IPS-20b (cell line): ENCODE data around the gene ZNF106.

Experiments
- H3K27ac ChIP-seq: one replicate; pipeline ENCODE4 v1.5.1; 2013; ENCODE audit warnings: low read length
- H3K27me3 ChIP-seq: 2 replicates; pipeline ENCODE4 v1.6.1; 2013; ENCODE audit warnings: mild to moderate bottlenecking, low read length, inconsistent platforms; ENCODE audit not compliant: insufficient read depth
- H3K36me3 ChIP-seq: 2 replicates; pipeline ENCODE4 v1.6.1; 2013; ENCODE audit warnings: low read depth, mild to moderate bottlenecking, inconsistent platforms, low read length, moderate library complexity; ENCODE audit not compliant: insufficient read depth
- H3K4me1 ChIP-seq: 2 replicates; pipeline ENCODE4 v1.6.1; 2013; ENCODE audit warnings: mild to moderate bottlenecking, control low read depth, inconsistent platforms, low read length, moderate library complexity; ENCODE audit not compliant: insufficient read depth
- H3K4me3 ChIP-seq: 2 replicates; pipeline ENCODE4 v1.5.1; 2013; ENCODE audit warnings: mild to moderate bottlenecking, low read length, inconsistent platforms
- H3K9ac ChIP-seq: 2 replicates; pipeline ENCODE4 v1.6.1; 2013; ENCODE audit warnings: low read depth, mild to moderate bottlenecking, inconsistent platforms, low read length, moderate library complexity
- H3K9me3 ChIP-seq: 2 replicates; pipeline ENCODE4 v1.6.1; 2013; ENCODE audit warnings: mild to moderate bottlenecking, low read depth, low read length, inconsistent platforms; ENCODE audit not compliant: insufficient read depth

The ZNF106 gene

DNA sequence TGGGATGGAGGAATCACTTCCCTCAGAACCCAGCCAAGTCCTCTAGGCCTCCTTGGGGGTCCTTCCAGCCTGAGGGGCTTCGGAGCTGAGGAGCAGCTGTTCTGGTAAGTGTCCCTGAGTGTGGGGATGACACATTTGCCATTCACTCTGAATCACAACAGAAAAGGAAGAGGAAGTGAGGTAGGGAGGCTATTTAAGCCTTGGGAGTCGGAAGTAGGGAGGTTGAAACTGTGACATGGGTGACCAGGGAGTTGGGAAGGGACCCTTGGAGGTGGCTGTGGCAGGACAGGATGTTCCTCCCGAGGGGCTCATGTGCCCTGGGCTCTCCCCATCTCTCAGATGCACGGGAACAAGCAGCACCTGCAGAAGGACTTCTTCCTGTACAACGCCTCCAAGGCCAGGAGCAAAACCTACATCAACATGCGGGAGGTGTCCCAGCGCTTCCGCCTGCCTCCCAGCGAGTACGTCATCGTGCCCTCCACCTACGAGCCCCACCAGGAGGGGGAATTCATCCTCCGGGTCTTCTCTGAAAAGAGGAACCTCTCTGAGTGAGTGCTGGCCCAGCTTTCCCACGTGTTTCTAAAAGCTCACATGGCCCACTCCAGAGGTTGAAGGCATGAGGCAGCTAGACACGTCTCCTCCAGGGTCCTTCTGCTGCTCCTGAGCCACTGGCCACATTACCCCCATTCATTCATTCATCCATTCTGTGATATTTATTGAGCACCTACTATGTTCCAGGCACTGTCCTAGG is 88.3 kb downstream of the ZNF106 start:
- H3K36me3 ChIP-seq, result no peaks in the 10 kb centered on the region
- H3K4me3 ChIP-seq, result no peak overlapping the region
- H3K27ac ChIP-seq, result no peak overlapping the region
- no peaks in the 10 kb centered on the region for H3K27me3 ChIP-seq
- no peak overlapping the region for H3K9ac ChIP-seq
- H3K9me3 ChIP-seq, result no peaks in the 10 kb centered on the region
- H3K4me1 ChIP-seq, result no peaks in the 10 kb centered on the region

DNA sequence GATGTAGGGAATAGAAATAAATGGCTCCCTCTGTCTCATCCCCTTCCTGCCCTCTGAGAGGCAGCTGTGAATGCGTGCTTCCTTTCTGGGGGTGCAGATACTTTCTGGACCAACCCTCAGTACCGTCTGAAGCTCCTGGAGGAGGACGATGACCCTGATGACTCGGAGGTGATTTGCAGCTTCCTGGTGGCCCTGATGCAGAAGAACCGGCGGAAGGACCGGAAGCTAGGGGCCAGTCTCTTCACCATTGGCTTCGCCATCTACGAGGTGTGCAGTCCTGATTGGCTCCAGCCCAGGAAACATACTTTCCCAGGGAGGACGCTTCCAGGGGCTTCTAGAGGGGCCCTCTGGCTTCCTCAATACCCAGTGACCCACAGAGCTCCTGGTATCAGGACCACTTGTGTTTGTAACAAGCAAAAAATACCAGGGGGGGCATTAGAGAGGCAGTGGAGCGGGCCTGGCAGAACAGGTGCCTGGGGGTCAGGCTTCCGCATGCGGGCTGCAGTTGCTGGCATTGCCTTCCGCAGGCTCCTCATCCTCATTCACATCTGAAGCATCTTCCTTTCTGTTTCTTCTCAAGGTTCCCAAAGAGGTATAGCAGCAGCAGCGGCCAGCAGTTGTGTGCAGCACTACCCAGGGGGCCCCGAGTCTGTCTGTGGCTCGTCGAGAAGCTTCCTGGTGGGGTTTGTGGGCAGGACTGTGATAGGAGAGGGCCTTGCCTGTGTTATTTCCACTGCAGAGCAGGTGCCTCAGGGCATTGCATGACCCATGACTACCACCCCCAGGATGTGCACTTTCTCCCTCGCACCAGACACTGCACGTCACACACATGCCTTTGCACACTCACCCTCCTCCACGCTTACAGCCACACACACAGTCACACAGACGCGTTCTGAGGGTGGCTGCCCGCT is 89.1 kb downstream of the ZNF106 start:
- no peaks in the 10 kb centered on the region for H3K4me1 ChIP-seq
- no peaks in the 10 kb centered on the region for H3K27me3 ChIP-seq
- H3K9ac ChIP-seq, result no peak overlapping the region
- no peaks in the 10 kb centered on the region for H3K9me3 ChIP-seq
- no peak overlapping the region for H3K4me3 ChIP-seq
- H3K27ac ChIP-seq, result no peak overlapping the region
- no peaks in the 10 kb centered on the region for H3K36me3 ChIP-seq

DNA sequence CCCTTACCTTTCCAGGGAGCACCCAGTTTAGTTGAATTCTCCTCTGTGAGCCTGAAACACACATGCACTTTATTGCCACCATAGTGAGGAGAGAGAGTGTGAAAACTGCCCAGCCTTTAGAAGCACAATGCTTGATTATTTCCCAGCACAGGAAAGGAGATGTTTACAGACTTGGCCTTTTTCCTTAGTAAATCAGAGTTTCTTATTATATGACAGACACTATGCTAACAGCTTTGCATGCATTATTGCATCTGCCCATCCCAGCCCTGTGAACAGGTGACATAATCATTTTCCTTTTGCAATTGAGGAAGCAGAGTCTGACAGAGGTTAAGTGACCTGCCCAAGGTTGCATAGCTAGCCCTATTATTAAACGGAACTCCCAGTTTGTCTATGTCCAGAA is 95.1 kb downstream of the ZNF106 start:
- no peak overlapping the region for H3K9ac ChIP-seq
- no peaks in the 10 kb centered on the region for H3K36me3 ChIP-seq
- H3K27ac ChIP-seq, result no peak overlapping the region
- H3K4me3 ChIP-seq, result no peak overlapping the region
- H3K27me3 ChIP-seq, result no peaks in the 10 kb centered on the region
- H3K4me1 ChIP-seq, result no peaks in the 10 kb centered on the region
- H3K9me3 ChIP-seq, result no peaks in the 10 kb centered on the region

DNA sequence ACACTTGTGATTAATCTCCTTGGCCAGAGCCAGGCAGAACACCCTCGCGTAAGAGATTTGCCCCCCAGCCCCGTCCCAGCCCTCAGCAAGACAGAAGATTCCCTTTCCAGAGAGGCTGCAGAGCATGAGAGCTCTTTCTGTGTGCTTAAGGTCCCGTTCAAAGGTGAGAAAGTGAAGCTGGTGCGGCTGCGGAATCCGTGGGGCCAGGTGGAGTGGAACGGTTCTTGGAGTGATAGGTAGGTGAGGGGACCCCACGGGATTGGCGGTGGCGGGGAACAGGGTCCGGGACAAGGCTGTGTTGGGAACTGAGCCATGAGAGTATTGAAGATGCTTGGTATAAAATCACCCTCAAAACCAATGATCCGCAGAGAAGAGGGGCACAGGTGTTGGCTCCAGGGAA is 96.8 kb downstream of the ZNF106 start:
- Histone ChIP-seq H3K4me1 (no peaks in the 10 kb centered on the region), H3K27ac (no peak overlapping the region), H3K4me3 (no peak overlapping the region), H3K9me3 (no peaks in the 10 kb centered on the region), H3K36me3 (no peaks in the 10 kb centered on the region), H3K27me3 (no peaks in the 10 kb centered on the region), H3K9ac (no peak overlapping the region)

DNA sequence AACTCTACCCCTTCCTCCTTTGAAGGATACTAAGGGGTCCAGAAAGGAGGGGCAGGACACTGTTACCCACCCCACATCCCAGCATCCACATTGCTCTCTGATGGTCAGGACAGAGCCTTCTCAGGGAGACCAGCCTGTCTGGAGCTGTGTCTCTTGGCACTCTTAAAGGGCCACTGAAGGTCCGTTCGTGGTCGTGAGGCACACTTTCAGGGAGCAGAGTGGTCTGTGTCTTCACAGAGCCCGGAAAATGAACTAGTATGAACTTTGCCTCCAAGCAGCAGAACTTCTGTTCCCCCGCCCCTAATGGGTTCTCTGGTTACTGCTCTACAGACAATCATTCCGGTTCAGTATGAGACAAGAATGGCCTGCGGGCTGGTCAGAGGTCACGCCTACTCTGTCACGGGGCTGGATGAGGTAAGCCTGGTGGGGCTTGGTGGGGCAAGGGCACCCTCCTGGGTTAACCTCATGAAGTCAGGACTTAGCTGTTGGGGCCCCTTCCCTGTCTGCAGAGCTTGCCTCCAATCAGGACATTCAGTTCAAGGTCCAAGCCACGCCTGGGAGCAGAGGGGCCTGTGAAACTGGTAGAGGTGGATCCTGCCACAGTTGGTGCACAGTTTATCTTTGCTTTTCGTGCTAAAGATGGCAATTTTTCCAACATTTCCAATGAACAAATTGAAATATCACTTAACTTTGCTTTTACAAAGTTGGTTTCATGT is 98.5 kb downstream of the ZNF106 start:
- Histone ChIP-seq H3K36me3 (no peaks in the 10 kb centered on the region), H3K4me1 (no peaks in the 10 kb centered on the region), H3K27me3 (no peaks in the 10 kb centered on the region), H3K9me3 (no peaks in the 10 kb centered on the region), H3K9ac (no peak overlapping the region), H3K4me3 (no peak overlapping the region), H3K27ac (no peak overlapping the region)

DNA sequence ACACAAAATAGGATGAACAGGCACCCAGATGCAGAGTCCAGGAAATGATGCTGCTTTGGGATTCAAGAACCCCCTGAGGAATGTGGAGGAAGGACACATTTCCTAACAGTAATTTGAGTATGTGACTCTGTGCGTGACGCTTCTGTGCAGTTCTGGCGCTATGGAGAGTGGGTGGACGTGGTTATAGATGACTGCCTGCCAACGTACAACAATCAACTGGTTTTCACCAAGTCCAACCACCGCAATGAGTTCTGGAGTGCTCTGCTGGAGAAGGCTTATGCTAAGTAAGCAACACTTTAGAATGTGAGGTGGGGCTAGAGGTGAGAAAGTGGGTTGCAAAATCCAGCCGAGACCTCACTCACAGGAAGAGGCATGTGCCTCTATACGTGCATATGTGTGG is 103.3 kb downstream of the ZNF106 start:
- Histone ChIP-seq H3K27me3 (peaks cover 9% of the 10 kb centered on the region; the same call in 1 of the 2 replicates), H3K27ac (no peak overlapping the region), H3K9me3 (no peaks in the 10 kb centered on the region), H3K4me1 (peaks cover 11% of the 10 kb centered on the region; the same call in 1 of the 2 replicates), H3K9ac (no peak overlapping the region), H3K4me3 (no peak overlapping the region), H3K36me3 (no peaks in the 10 kb centered on the region)

DNA sequence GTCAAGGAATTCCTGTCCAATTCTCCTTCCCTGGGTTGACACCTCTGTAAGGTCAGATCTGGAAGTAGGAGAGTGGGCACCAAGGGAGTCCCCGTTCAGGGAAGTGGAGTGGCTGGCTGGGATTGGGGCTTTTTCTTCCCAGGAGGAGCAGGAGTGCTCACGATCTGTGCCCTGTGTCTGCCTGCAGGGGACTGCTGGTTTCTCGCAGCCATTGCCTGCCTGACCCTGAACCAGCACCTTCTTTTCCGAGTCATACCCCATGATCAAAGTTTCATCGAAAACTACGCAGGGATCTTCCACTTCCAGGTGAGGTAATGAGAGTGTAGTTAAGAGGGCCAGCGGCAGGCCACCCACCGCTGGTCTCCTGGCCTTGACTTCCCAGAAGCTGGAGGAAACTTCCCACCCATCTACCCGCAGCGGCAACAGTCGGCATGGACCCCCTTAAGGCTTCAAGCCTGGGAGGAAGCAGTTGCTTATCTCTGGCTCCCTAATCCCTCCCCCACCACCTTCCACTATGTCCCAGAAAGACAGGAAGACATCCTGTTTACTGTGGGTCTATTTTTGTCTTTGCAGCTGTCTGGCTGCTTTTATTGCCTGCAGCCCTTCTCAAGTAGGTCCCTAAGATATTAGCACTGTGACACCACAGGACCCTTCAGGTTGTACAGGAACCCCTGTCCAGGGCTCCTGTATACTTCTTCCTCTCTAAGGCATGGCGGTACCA is 104.8 kb downstream of the ZNF106 start:
- Histone ChIP-seq H3K9ac (no peak overlapping the region), H3K27ac (no peak overlapping the region)

DNA sequence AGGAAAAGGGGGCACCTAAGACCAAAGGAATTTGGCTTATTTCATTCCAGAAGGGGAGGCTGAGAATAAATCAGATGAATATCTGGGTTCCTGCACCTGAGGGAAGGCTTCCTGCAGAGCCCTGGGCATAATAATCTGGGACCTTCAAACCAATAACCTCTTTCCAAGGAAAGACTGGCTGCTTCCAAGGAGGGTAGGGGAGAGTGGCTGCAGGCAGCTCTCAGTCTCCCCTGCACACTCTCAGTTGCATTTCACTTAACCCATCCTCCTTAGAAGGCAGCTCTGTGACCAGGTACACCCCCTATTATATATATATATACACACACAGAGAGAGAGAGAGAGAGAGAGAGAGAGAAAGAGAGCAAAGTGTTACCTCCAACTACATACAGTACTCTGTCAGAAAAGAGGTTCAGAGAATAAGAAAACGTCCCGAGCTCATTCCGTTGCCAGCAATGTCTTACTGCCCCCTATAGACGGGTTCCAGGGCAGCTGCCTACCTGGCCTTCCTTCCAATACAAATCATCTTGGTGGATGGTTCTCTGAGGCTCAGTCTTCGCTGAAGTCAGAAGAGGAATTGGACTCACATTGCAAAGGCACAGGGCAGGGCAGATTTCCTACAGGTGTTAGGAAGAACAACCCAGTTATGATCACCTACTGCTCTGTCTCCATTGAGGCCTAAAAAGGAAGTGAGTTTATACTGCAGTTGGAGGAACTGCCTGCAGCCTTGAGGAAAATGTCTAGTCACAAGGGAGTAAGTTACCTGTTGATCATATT is 105.5 kb downstream of the ZNF106 start:
- peaks cover 11% of the 10 kb centered on the region; the same call in 1 of the 2 replicates for H3K4me1 ChIP-seq
- no peak overlapping the region for H3K9ac ChIP-seq
- H3K9me3 ChIP-seq, result no peaks in the 10 kb centered on the region
- H3K4me3 ChIP-seq, result no peak overlapping the region; the same call in 1 of the 2 replicates
- no peak overlapping the region for H3K27ac ChIP-seq
- peaks cover 26% of the 10 kb centered on the region for H3K27me3 ChIP-seq
- H3K36me3 ChIP-seq, result no peaks in the 10 kb centered on the region

More for the DNA sequence above, 104.8 kb downstream of the ZNF106 start:
- Histone ChIP-seq H3K36me3 (no peaks in the 10 kb centered on the region), H3K27me3 (peaks cover 21% of the 10 kb centered on the region), H3K9me3 (no peaks in the 10 kb centered on the region), H3K4me3 (no peak overlapping the region), H3K4me1 (peaks cover 11% of the 10 kb centered on the region; the same call in 1 of the 2 replicates)

DNA sequence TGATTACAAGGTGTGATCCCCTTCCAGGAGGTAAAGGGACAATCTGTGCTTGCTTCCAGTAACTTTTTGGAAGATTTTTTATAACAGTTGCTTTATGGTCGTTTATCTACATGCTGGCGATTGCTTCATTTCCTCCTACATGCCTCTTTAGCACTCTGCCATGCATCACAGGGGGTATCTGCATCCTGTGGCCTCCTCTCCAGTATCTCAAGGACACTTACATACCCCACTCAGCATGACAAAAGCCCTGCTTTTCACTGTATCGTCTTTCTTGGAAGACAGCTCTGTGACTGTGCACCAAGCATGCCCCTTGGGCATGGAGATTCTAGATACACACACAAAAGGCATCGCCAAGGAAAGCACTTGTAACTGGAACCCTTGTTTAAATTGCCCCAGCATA is 106.3 kb downstream of the ZNF106 start:
- Histone ChIP-seq H3K9me3 (no peaks in the 10 kb centered on the region), H3K4me3 (no peak overlapping the region; the same call in 1 of the 2 replicates), H3K27ac (no peak overlapping the region), H3K4me1 (peaks cover 11% of the 10 kb centered on the region; the same call in 1 of the 2 replicates), H3K36me3 (no peaks in the 10 kb centered on the region), H3K9ac (no peak overlapping the region), H3K27me3 (peaks cover 31% of the 10 kb centered on the region)

DNA sequence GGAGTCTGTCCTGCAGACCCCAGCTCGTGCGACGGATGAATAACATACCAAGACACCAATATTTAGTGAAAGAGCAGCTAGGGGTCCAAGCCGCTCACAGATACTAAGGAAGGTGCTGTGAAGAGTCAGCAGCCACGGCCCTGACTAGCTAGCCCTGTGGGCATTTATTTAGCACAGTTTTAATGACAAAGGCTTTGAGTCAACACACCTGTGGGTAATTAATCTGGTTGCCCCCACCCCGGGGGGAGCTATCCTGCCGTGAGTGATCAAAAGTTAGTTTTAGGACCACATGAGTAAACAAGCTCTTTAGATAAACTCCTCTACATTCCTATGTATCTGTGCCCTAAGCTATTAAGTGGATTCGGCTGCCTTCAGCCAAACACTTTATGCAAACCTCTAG is 112.9 kb downstream of the ZNF106 start:
- H3K27ac ChIP-seq, result no peak overlapping the region
- H3K4me3 ChIP-seq, result no peak overlapping the region
- no peak overlapping the region for H3K9ac ChIP-seq
- H3K9me3 ChIP-seq, result peaks cover 16% of the 10 kb centered on the region
- H3K4me1 ChIP-seq, result no peaks in the 10 kb centered on the region
- peaks cover 82% of the 10 kb centered on the region for H3K27me3 ChIP-seq
- H3K36me3 ChIP-seq, result no peaks in the 10 kb centered on the region
